Measurements from ENCODE around the gene ADAMTS13. TPM values are rescaled to one million over a fixed set of nuclear protein-coding genes. Genes with fewer than 3 reads are reported as not detected.
A peak's percentile ranks its signal among the peaks of the same experiment; 100 is the strongest.

Gene ADAMTS13
- 1 to 10 TPM; 2.2 to 4.8 (median 3.5) TPM for total RNA-seq
- 10 to 100 TPM in 1 of 2 donors, 1 to 10 TPM in 1; 1.5 to 17.8 TPM for polyA plus RNA-seq
- long read RNA-seq, donor 1, partial matches to known transcripts: 2 of 6 reads
- long read RNA-seq, donor 1, other reads (novel, unspliced or antisense): 4 of 6 reads
- long read RNA-seq, donor 2, partial matches to known transcripts: 3 of 11 reads
- long read RNA-seq, donor 2, other reads (novel, unspliced or antisense): 8 of 11 reads
- long read RNA-seq, donor 3, partial matches to known transcripts: 2 of 7 reads
- long read RNA-seq, donor 3, other reads (novel, unspliced or antisense): 5 of 7 reads

GRCh38 chr9:133421615-133422542 is at the start of gene ADAMTS13:
ADAMTS13 (plus strand) TSS chr9:133422367; CDS start chr9:133422444, 77 bp downstream.
- intact Hi-C loops (cut with DNase I): no loop called here

DNA sequence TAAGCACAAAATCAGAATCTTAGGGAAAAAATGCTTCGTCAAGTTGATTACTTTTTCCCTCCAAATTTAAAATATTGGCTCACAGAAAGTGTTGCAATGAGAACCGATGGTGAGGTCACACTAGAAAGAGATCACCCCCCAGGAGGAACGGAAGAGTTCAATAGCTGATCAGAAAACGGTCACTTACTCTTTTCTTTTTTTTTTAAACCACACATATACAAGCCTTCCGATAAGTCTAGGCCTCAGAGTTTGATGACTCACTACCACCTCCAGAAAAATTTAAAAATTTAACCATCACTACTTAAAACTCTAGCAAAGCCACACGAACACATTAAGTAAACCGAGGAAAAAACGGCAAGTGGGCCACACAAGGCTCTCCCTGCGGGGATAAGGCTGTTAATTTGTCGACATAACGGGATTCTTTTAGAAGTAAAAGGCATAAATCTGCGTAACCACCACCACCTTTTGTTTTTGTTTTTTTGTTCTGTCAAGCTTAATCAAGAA is 47.5 kb upstream of the ADAMTS13 start:
- DNase-seq (no peak), ATAC-seq (no peak)
- WGBS, 2 donors: 24 to 32% methylated on average over 12 of the region's 12 CpGs
- no peaks in the 10 kb centered on the region for H3K27me3 ChIP-seq
- peak overlapping the region in 8 of 10 donors; percentile 95 to 99 (median 97) for H3K27ac ChIP-seq
- peaks cover 0 to 8% (median 0%) of the 10 kb centered on the region in 11 donors for H3K9me3 ChIP-seq
- H3K36me3 ChIP-seq: peaks cover 0 to 39% (median 16%) of the 10 kb centered on the region in 9 donors
- intact Hi-C loops (cut with DNase I): loop anchor here in 3 of 10 donors (2.0 to 5.0 kb wide), 4 partner anchors 26 to 43 kb away; partner anchors contain the start of genes REXO4 (in 2 of the 3), SURF6 (in 2 of the 3), MED22 (in 1 of the 3) and RPL7A (in 1 of the 3)
- H3K4me3 ChIP-seq: peak overlapping the region; percentile 78 to 100 (median 96)
- TF ChIP-seq, protein P1, sequence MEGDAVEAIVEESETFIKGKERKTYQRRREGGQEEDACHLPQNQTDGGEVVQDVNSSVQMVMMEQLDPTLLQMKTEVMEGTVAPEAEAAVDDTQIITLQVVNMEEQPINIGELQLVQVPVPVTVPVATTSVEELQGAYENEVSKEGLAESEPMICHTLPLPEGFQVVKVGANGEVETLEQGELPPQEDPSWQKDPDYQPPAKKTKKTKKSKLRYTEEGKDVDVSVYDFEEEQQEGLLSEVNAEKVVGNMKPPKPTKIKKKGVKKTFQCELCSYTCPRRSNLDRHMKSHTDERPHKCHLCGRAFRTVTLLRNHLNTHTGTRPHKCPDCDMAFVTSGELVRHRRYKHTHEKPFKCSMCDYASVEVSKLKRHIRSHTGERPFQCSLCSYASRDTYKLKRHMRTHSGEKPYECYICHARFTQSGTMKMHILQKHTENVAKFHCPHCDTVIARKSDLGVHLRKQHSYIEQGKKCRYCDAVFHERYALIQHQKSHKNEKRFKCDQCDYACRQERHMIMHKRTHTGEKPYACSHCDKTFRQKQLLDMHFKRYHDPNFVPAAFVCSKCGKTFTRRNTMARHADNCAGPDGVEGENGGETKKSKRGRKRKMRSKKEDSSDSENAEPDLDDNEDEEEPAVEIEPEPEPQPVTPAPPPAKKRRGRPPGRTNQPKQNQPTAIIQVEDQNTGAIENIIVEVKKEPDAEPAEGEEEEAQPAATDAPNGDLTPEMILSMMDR (IDR thresholded peaks at IDR 0.05): no peak
- H3K4me1 ChIP-seq: peaks cover 16 to 66% (median 59%) of the 10 kb centered on the region in 9 donors

More at GRCh38 chr9:133421615-133422542, at the start of gene ADAMTS13:
- peaks cover 5 to 28% (median 15%) of the 10 kb centered on the region in 7 donors for H3K27me3 ChIP-seq
- H3K4me3 ChIP-seq: no peak within 1 kb of the TSS
- ATAC-seq (no peak), DNase-seq (no peak)
- WGBS, 2 donors: 56 to 59% methylated on average over 23 of the region's 23 CpGs
- TF ChIP-seq, protein P1 (IDR thresholded peaks at IDR 0.05): no peak
- H3K4me1 ChIP-seq: peaks cover 3 to 17% (median 8%) of the 10 kb centered on the region in 9 donors
- H3K36me3 ChIP-seq: no peaks in the 10 kb centered on the region
- H3K9me3 ChIP-seq: no peaks in the 10 kb centered on the region
- no peak within 1 kb of the TSS for H3K27ac ChIP-seq

GRCh38 chr9:133375116-133375723 is 46.9 kb upstream of the ADAMTS13 start:
- Histone ChIP-seq H3K36me3 (peaks cover 0 to 33% (median 11%) of the 10 kb centered on the region in 9 donors), H3K4me1 (peaks cover 13 to 60% (median 55%) of the 10 kb centered on the region in 9 donors), H3K9me3 (peaks cover 0 to 8% (median 0%) of the 10 kb centered on the region in 11 donors), H3K4me3 (peak overlapping the region; percentile 78 to 100 (median 96)), H3K27me3 (no peaks in the 10 kb centered on the region), H3K27ac (peak overlapping the region; percentile 76 to 99 (median 96))
- TF ChIP-seq, protein P1 (IDR thresholded peaks at IDR 0.05): peak in 1 of 9 donors; percentile 3
- DNase-seq (no peak), ATAC-seq (peak in 3 of 8 donors; percentile 0 to 8 (median 8))
- intact Hi-C loops (cut with DNase I): loop anchor here in 3 of 10 donors (2.0 to 5.0 kb wide), 4 partner anchors 26 to 43 kb away; partner anchors contain the start of genes REXO4 (in 2 of the 3), MED22 (in 1 of the 3), RPL7A (in 1 of the 3) and SURF6 (in 1 of the 3)
- WGBS, 2 donors: 1% methylated on average over 31 to 39 of the region's 39 CpGs
